Neural cell (in vitro differentiated cells): ENCODE results near the gene TBC1D9B. TPM values are rescaled to one million over a fixed set of nuclear protein-coding genes. Genes with fewer than 3 reads are reported as not detected.

Experiments
- H2AFZ ChIP-seq: fragments of 200-600, 300-800 bp; sonication (generic), shearing (Covaris generic); 2 replicates; pipeline ENCODE4 v1.6.0; 2014; ENCODE audit warnings: low read depth, mild to moderate bottlenecking, antibody characterized with exemption, low read length, moderate library complexity
- H3F3A ChIP-seq: fragments of 200-600 bp; shearing (Covaris generic); 2 replicates; pipeline ENCODE4 v1.6.1; 2016; ENCODE audit warnings: mild to moderate bottlenecking, moderate library complexity, mixed read lengths, antibody characterized with exemption, low read length; ENCODE audit not compliant: insufficient read depth, poor library complexity, severe bottlenecking
- H3K27ac ChIP-seq: fragments of 200-600, 300-800 bp; sonication (generic), shearing (Covaris generic); 2 replicates; pipeline ENCODE4 v1.5.1; 2014; ENCODE audit warnings: mild to moderate bottlenecking, low read length, moderate library complexity
- H3K27me3 ChIP-seq: fragments of 300-800, 200-600 bp; sonication (generic), shearing (Covaris generic); 2 replicates; pipeline ENCODE4 v1.6.0; 2014; ENCODE audit warnings: mild to moderate bottlenecking, low read depth, low read length, moderate library complexity; ENCODE audit not compliant: insufficient read depth
- H3K36me3 ChIP-seq: fragments of 300-800, 200-600 bp; sonication (generic), shearing (Covaris generic); 2 replicates; pipeline ENCODE4 v1.5.1; 2014; ENCODE audit warnings: mild to moderate bottlenecking, antibody characterized with exemption, low read length, moderate library complexity; ENCODE audit not compliant: insufficient read depth
- H3K4me2 ChIP-seq: fragments of 300-800, 200-600 bp; sonication (generic), shearing (Covaris generic); 2 replicates; pipeline ENCODE4 v1.6.0; 2014; ENCODE audit warnings: mild to moderate bottlenecking, low read length
- H3K4me3 ChIP-seq: fragments of 300-800, 200-600 bp; sonication (generic), shearing (Covaris generic); 2 replicates; pipeline ENCODE4 v1.5.1; 2014; ENCODE audit warnings: mild to moderate bottlenecking, low read length, moderate library complexity
- H3K79me2 ChIP-seq: fragments of 200-600 bp; shearing (Covaris generic); replicated peaks from 2 replicates; pipeline ENCODE4 v1.6.0; 2014; ENCODE audit warnings: mild to moderate bottlenecking, low read length, moderate library complexity; ENCODE audit not compliant: insufficient read depth
- H3K9ac ChIP-seq: fragments of 300-800, 200-600 bp; sonication (generic), shearing (Covaris generic); 2 replicates; pipeline ENCODE4 v1.6.1; 2016; ENCODE audit warnings: mild to moderate bottlenecking, low read length, mixed read lengths
- H3K9me2 ChIP-seq: fragments of 200-600 bp; shearing (Covaris generic); 2 replicates; pipeline ENCODE4 v1.6.1; 2016; ENCODE audit warnings: mild to moderate bottlenecking, low read length, mixed read lengths; ENCODE audit not compliant: insufficient read depth
- H3K9me3 ChIP-seq: fragments of 200-600, 300-800 bp; sonication (generic), shearing (Covaris generic); 2 replicates; pipeline ENCODE4 v1.6.1; 2016; ENCODE audit warnings: mild to moderate bottlenecking, mixed run types, low read length, moderate library complexity, mixed read lengths
- H4K20me1 ChIP-seq: fragments of 200-600 bp; shearing (Covaris generic); 2 replicates; pipeline ENCODE4 v1.6.1; 2016; ENCODE audit warnings: mild to moderate bottlenecking, mixed run types; ENCODE audit not compliant: insufficient read depth
- EP300 ChIP-seq: fragments of 450-650 bp; conservative IDR thresholded peaks from 2 replicates; pipeline ENCODE4 v1.6.1; 2014; ENCODE audit warnings: antibody characterized with exemption, mild to moderate bottlenecking, moderate library complexity; ENCODE audit not compliant: poor library complexity, severe bottlenecking
- EZH2 ChIP-seq: fragments of 200-600, 300-800 bp; shearing (Covaris generic), sonication (generic); IDR thresholded peaks from 2 replicates; pipeline ENCODE4 v1.6.1; 2014; ENCODE audit warnings: antibody characterized with exemption, low read length, borderline replicate concordance, mild to moderate bottlenecking; ENCODE audit not compliant: insufficient read depth, poor library complexity, severe bottlenecking
- MXI1 ChIP-seq: fragments of 450-650 bp; conservative IDR thresholded peaks from 2 replicates; pipeline ENCODE4 v1.6.1; 2014; ENCODE audit warnings: antibody characterized with exemption, mild to moderate bottlenecking; ENCODE audit not compliant: poor library complexity, severe bottlenecking
- POLR2AphosphoS5 ChIP-seq: IDR thresholded peaks from 2 replicates; pipeline ENCODE4 v1.6.1; 2012
- RAD21 ChIP-seq: fragments of 450-650 bp; conservative IDR thresholded peaks from 2 replicates; pipeline ENCODE4 v1.6.1; 2014; ENCODE audit warnings: antibody characterized with exemption, mild to moderate bottlenecking, moderate library complexity
- REST ChIP-seq: IDR thresholded peaks from 2 replicates; pipeline ENCODE4 v1.6.1; 2012; ENCODE audit warnings: borderline replicate concordance
- SMC3 ChIP-seq: fragments of 450-650 bp; conservative IDR thresholded peaks from 2 replicates; pipeline ENCODE4 v1.6.1; 2014; ENCODE audit warnings: antibody characterized with exemption, mild to moderate bottlenecking, moderate library complexity; ENCODE audit not compliant: poor library complexity
- TAF1 ChIP-seq: IDR thresholded peaks from 2 replicates; pipeline ENCODE4 v1.6.1; 2012; ENCODE audit warnings: low read depth
- polyA plus RNA-seq: library from polyadenylated mRNA; depleted of rRNA; stranded (reverse); fragments of >200 nt; gene quantifications from 2 replicates; pipeline ENCODE4 v1.2.3, GENCODE V29; 2014
- TF ChIP-seq, protein P1 (sequence below): fragments of 450-650 bp; IDR thresholded peaks from 2 replicates; pipeline ENCODE4 v1.5.1; 2014; ENCODE audit warnings: antibody characterized with exemption, mild to moderate bottlenecking, moderate library complexity; ENCODE audit not compliant: poor library complexity, severe bottlenecking

TBC1D9B gene
- polyA plus RNA-seq, 1 donor from 2014 or later: 50.7 TPM

DNA sequence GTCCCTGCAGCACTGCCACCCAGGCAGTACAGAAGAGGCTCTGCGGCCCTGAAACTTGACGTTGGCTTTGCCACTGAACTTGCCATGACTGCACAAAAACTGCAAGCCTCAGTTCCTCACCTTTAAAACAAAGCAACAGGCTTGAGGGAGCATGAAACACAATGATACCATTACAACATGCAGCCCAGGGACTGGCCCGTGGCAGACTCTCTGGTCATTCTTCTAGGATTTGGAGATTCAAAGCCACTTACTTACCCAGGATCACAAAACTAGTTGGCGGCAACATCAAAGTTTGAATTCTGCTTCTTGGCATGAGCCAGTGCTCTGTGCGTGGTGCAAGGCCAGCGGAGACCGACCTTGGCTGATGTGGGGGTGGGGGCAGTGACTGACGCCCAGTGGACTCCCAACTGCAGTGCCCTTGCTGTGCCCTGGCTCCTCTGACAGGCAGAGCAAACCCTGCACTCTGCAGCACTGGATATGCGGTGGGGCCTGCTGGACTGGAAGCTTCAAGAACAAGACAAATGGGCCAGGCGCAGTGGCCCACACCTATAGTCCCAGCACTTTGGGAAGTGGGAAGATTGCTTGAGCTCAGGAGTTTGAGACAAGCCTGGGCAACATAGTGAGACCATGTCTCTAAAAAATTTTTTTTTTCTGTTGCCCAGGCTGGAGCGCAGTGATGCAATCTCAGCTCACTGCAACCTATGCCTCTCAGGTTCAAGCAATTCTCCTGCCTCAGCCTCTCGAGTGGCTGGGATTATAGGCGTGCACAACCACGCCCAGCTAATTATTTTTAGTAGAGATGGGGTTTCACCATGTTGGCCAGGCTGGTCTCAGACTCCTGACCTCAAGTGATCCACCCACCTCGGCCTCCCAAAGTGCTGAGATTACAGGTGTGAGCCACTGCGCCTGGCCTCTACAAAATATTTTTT lies 68.1 kb downstream of the TBC1D9B start:
- H3K36me3 ChIP-seq: peaks cover 14% of the 10 kb centered on the region
- H4K20me1 ChIP-seq: no peaks in the 10 kb centered on the region
- H2AFZ ChIP-seq: no peak overlapping the region
- no peak overlapping the region for H3K27ac ChIP-seq
- no peaks in the 10 kb centered on the region for H3K9me3 ChIP-seq
- no peak overlapping the region for H3K9ac ChIP-seq
- no peaks in the 10 kb centered on the region for H3F3A ChIP-seq
- H3K9me2 ChIP-seq: no peaks in the 10 kb centered on the region
- H3K4me2 ChIP-seq: no peak overlapping the region
- H3K79me2 ChIP-seq: no peaks in the 10 kb centered on the region
- H3K27me3 ChIP-seq: no peaks in the 10 kb centered on the region
- H3K4me3 ChIP-seq: no peak overlapping the region
- TF ChIP-seq POLR2AphosphoS5 (no peak), EP300 (no peak), SMC3 (no peak), REST (no peak), RAD21 (no peak), TAF1 (no peak), MXI1 (no peak), EZH2 (no peak)
- TF ChIP-seq, protein P1, sequence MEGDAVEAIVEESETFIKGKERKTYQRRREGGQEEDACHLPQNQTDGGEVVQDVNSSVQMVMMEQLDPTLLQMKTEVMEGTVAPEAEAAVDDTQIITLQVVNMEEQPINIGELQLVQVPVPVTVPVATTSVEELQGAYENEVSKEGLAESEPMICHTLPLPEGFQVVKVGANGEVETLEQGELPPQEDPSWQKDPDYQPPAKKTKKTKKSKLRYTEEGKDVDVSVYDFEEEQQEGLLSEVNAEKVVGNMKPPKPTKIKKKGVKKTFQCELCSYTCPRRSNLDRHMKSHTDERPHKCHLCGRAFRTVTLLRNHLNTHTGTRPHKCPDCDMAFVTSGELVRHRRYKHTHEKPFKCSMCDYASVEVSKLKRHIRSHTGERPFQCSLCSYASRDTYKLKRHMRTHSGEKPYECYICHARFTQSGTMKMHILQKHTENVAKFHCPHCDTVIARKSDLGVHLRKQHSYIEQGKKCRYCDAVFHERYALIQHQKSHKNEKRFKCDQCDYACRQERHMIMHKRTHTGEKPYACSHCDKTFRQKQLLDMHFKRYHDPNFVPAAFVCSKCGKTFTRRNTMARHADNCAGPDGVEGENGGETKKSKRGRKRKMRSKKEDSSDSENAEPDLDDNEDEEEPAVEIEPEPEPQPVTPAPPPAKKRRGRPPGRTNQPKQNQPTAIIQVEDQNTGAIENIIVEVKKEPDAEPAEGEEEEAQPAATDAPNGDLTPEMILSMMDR: no peak

GRCh38 chr5:179837076-179838011 lies 70.4 kb downstream of the TBC1D9B start:
- Histone ChIP-seq H3K4me3 (no peak overlapping the region), H4K20me1 (no peaks in the 10 kb centered on the region), H3K79me2 (no peaks in the 10 kb centered on the region), H3F3A (no peaks in the 10 kb centered on the region), H3K9me3 (no peaks in the 10 kb centered on the region), H3K27me3 (no peaks in the 10 kb centered on the region), H3K9me2 (no peaks in the 10 kb centered on the region), H3K27ac (no peak overlapping the region), H3K4me2 (no peak overlapping the region), H3K9ac (no peak overlapping the region), H2AFZ (no peak overlapping the region), H3K36me3 (peaks cover 8% of the 10 kb centered on the region)
- no peak for TF ChIP-seq POLR2AphosphoS5
- TF ChIP-seq, protein P1: no peak
- TF ChIP-seq SMC3: no peak
- no peak for TF ChIP-seq EP300
